ENCODE data around the gene TSBP1. TPM values are rescaled to one million over a fixed set of nuclear protein-coding genes. Genes with fewer than 3 reads are reported as not detected.
"Not testable (repeated sequence)": the region's sequence is repeated elsewhere in the genome, so short reads cannot be mapped to it uniquely, and the experiment has no call there.

Gene TSBP1
- total RNA-seq, 1 experiment from 2014 or later, result not detected

GRCh38 chr6:32267035-32267434 lies 104.7 kb downstream of the TSBP1 start:
- no peak overlapping the region for H2BK120ac ChIP-seq (ENCODE audit: low read depth, low read length, poor library complexity, severe bottlenecking)
- H3K9me3 Mint-ChIP-seq, result peaks cover 11 to 26% of the 10 kb centered on the region in 2 experiments; a peak in 4 of 5 replicates
- H4K5ac ChIP-seq (ENCODE audit: insufficient read length, low read depth, low read length), result no peak overlapping the region
- no peak overlapping the region for H3K56ac ChIP-seq (ENCODE audit: insufficient read length, low read depth, low read length)
- H3K27me3 Mint-ChIP-seq (ENCODE audit: low read depth), result no peaks in the 10 kb centered on the region
- H2BK20ac ChIP-seq (ENCODE audit: low read depth, low read length, poor library complexity, severe bottlenecking), result no peak overlapping the region
- no peaks in the 10 kb centered on the region for H3K23me2 ChIP-seq (ENCODE audit: insufficient read length, low read depth, low read length, poor library complexity, severe bottlenecking)
- H4K8ac ChIP-seq (replicated peaks; ENCODE audit: insufficient read length, low read depth, low read length), result no peak overlapping the region
- H3K4ac ChIP-seq (ENCODE audit: low read depth, low read length), result no peak overlapping the region
- H3K79me1 ChIP-seq (ENCODE audit: insufficient read depth, low read depth, low read length, poor library complexity, severe bottlenecking), result no peaks in the 10 kb centered on the region
- no peak for DNase-seq
- no peaks in the 10 kb centered on the region for H3K27me3 ChIP-seq (ENCODE audit: insufficient read depth, low read length)
- no peak overlapping the region for H4K91ac ChIP-seq (ENCODE audit: insufficient read length, low read depth, low read length)
- no peaks in the 10 kb centered on the region for H3K9me3 ChIP-seq (ENCODE audit: control insufficient read depth, low read depth, low read length)
- H3K27ac ChIP-seq (ENCODE audit: insufficient read length, low read depth, low read length), result no peak overlapping the region
- H3K4me2 ChIP-seq (ENCODE audit: insufficient read depth, insufficient read length, low read length), result no peak overlapping the region
- no peak overlapping the region for H2BK5ac ChIP-seq (ENCODE audit: insufficient read length, low read length)
- no peak overlapping the region for H2AK5ac ChIP-seq (ENCODE audit: insufficient read length, low read length)
- H3T11ph ChIP-seq (ENCODE audit: low read length), result no peak overlapping the region
- H3K4me1 ChIP-seq (ENCODE audit: insufficient read depth, low read length), result no peaks in the 10 kb centered on the region
- no peak overlapping the region for H3K27ac Mint-ChIP-seq
- H3K18ac ChIP-seq (ENCODE audit: insufficient read length, low read depth, low read length), result no peak overlapping the region
- H3K9ac ChIP-seq (ENCODE audit: extremely low read depth, insufficient read length, low read length), result no peak overlapping the region
- no peak overlapping the region for H2BK12ac ChIP-seq (ENCODE audit: insufficient read length, low read depth, low read length)
- no peak overlapping the region for H3K23ac ChIP-seq (ENCODE audit: insufficient read length, low read depth, low read length)
- TF ChIP-seq CTCF (conservative IDR thresholded peaks at IDR 0.05), result no peak
- no peak overlapping the region for H3K14ac ChIP-seq (ENCODE audit: insufficient read depth, low read length)
- no peaks in the 10 kb centered on the region for H4K20me1 ChIP-seq (ENCODE audit: control insufficient read depth, insufficient read depth, insufficient read length)
- no peak overlapping the region for H3K4me3 Mint-ChIP-seq
- H2AFZ ChIP-seq (ENCODE audit: low read length), result no peak overlapping the region
- H2BK15ac ChIP-seq (ENCODE audit: low read depth, low read length), result no peak overlapping the region
- H3K79me2 ChIP-seq (ENCODE audit: insufficient read depth, low read length), result no peaks in the 10 kb centered on the region
- no peaks in the 10 kb centered on the region for H3K4me1 Mint-ChIP-seq
- peaks cover 5 to 57% (median 10%) of the 10 kb centered on the region in 3 experiments; a peak in 6 of 7 replicates for H3K36me3 Mint-ChIP-seq (ENCODE audit: insufficient read depth in 1 of 3, low read depth in 3 of 3)

- H3K27me3 ChIP-seq (ENCODE audit: insufficient read depth, low read length); H3K23ac ChIP-seq (ENCODE audit: insufficient read length, low read depth, low read length); H2BK5ac ChIP-seq (ENCODE audit: insufficient read length, low read length); H4K20me1 ChIP-seq (ENCODE audit: control insufficient read depth, insufficient read depth, insufficient read length); H3K4me1 ChIP-seq (ENCODE audit: insufficient read depth, low read length); H3K27ac ChIP-seq (ENCODE audit: insufficient read length, low read depth, low read length); H3K27ac Mint-ChIP-seq; H2BK15ac ChIP-seq (ENCODE audit: low read depth, low read length); H3K79me2 ChIP-seq (ENCODE audit: insufficient read depth, low read length); H3K18ac ChIP-seq (ENCODE audit: insufficient read length, low read depth, low read length); H3K4me3 Mint-ChIP-seq; H3K23me2 ChIP-seq (ENCODE audit: insufficient read length, low read depth, low read length, poor library complexity, severe bottlenecking); H3T11ph ChIP-seq (ENCODE audit: low read length); H3K14ac ChIP-seq (ENCODE audit: insufficient read depth, low read length); H2BK12ac ChIP-seq (ENCODE audit: insufficient read length, low read depth, low read length); H2BK20ac ChIP-seq (ENCODE audit: low read depth, low read length, poor library complexity, severe bottlenecking); H4K91ac ChIP-seq (ENCODE audit: insufficient read length, low read depth, low read length); H2AK5ac ChIP-seq (ENCODE audit: insufficient read length, low read length); H3K4me2 ChIP-seq (ENCODE audit: insufficient read depth, insufficient read length, low read length); H3K27me3 Mint-ChIP-seq (ENCODE audit: low read depth); DNase-seq; H2AFZ ChIP-seq (ENCODE audit: low read length); H3K9ac ChIP-seq (ENCODE audit: extremely low read depth, insufficient read length, low read length); H3K9me3 ChIP-seq (ENCODE audit: control insufficient read depth, low read depth, low read length); H3K79me1 ChIP-seq (ENCODE audit: insufficient read depth, low read depth, low read length, poor library complexity, severe bottlenecking); H3K56ac ChIP-seq (ENCODE audit: insufficient read length, low read depth, low read length); H2BK120ac ChIP-seq (ENCODE audit: low read depth, low read length, poor library complexity, severe bottlenecking); H3K4ac ChIP-seq (ENCODE audit: low read depth, low read length); H4K8ac ChIP-seq (replicated peaks; ENCODE audit: insufficient read length, low read depth, low read length); H4K5ac ChIP-seq (ENCODE audit: insufficient read length, low read depth, low read length): not testable (repeated sequence)
- Mint-ChIP-seq H3K36me3 (ENCODE audit: insufficient read depth in 1 of 3, low read depth in 3 of 3) (peaks cover 0 to 21% (median 10%) of the 10 kb centered on the region in 3 experiments; a peak in 5 of 7 replicates), H3K9me3 (peaks cover 13 to 19% of the 10 kb centered on the region in 2 experiments; a peak in 4 of 5 replicates), H3K4me1 (peaks cover 12 to 21% of the 10 kb centered on the region in 2 experiments)
- no CpG with 5 or more reads among the region's 4 CpGs for WGBS (ENCODE audit: extremely low coverage, insufficient read length, low lambda C conversion rate)
These were observed 114.4 kb downstream of the TSBP1 start for GRCh38 chr6:32257262-32257661.

Measured in H9 (cell line).